ENCODE results near the gene TMEM242. TPM values are rescaled to one million over a fixed set of nuclear protein-coding genes. Genes with fewer than 3 reads are reported as not detected.

The TMEM242 gene
- total and polyA plus RNA-seq, 10 of the 15 experiments (the other 5 are each of a cell fraction or from before 2014, with no cell fraction given) = 2.8 to 9.8 (median 5.5) TPM

GRCh38 chr6:157343732-157344131 lies 20.4 kb upstream of the TMEM242 start (continued):
- TF ChIP-seq BCLAF1 (IDR thresholded peaks at IDR 0.05) (no peak), PAX5 (IDR thresholded peaks at IDR 0.05; ENCODE audit: borderline replicate concordance, low read depth, low read length) (no peak), KAT2A (conservative IDR thresholded peaks at IDR 0.05; ENCODE audit: control insufficient read depth, low read depth, low read length) (no peak), IKZF2 (IDR thresholded peaks at IDR 0.05) (no peak)

DNA sequence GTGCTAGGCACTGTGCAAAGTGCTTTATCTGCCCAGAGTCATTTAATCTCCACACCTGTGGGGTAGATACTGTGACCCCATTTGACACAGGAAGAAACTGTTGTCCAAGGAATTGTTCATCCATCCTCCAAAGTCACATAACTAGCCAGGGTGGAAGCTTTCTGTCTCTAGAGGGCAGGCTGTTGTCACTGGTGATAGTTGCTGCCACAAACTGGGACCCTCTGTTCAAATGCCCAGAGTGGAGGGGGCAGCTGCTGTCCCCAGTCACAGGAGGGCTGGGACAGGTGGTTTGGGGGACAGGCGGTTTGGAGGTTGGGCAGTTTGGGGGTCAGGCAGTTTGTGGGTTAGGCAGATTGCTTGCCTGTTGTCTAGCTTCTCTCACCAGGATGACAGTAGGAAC lies 16.1 kb upstream of the TMEM242 start:
- FAIRE-seq = no peak
- TF ChIP-seq ZNF217 (IDR thresholded peaks at IDR 0.05) = no peak
- no peak for TF ChIP-seq RBBP5 (conservative IDR thresholded peaks at IDR 0.05)
- no peak for TF ChIP-seq NR2C2 (IDR thresholded peaks at IDR 0.05; ENCODE audit: borderline replicate concordance, control insufficient read depth, insufficient read length, low read depth)
- TF ChIP-seq EP300 (IDR thresholded peaks at IDR 0.05; ENCODE audit: borderline replicate concordance in 1 of 2, control insufficient read depth in 1 of 2, low read depth in 2 of 2, low read length in 2 of 2) = no peak
- TF ChIP-seq, protein P1, sequence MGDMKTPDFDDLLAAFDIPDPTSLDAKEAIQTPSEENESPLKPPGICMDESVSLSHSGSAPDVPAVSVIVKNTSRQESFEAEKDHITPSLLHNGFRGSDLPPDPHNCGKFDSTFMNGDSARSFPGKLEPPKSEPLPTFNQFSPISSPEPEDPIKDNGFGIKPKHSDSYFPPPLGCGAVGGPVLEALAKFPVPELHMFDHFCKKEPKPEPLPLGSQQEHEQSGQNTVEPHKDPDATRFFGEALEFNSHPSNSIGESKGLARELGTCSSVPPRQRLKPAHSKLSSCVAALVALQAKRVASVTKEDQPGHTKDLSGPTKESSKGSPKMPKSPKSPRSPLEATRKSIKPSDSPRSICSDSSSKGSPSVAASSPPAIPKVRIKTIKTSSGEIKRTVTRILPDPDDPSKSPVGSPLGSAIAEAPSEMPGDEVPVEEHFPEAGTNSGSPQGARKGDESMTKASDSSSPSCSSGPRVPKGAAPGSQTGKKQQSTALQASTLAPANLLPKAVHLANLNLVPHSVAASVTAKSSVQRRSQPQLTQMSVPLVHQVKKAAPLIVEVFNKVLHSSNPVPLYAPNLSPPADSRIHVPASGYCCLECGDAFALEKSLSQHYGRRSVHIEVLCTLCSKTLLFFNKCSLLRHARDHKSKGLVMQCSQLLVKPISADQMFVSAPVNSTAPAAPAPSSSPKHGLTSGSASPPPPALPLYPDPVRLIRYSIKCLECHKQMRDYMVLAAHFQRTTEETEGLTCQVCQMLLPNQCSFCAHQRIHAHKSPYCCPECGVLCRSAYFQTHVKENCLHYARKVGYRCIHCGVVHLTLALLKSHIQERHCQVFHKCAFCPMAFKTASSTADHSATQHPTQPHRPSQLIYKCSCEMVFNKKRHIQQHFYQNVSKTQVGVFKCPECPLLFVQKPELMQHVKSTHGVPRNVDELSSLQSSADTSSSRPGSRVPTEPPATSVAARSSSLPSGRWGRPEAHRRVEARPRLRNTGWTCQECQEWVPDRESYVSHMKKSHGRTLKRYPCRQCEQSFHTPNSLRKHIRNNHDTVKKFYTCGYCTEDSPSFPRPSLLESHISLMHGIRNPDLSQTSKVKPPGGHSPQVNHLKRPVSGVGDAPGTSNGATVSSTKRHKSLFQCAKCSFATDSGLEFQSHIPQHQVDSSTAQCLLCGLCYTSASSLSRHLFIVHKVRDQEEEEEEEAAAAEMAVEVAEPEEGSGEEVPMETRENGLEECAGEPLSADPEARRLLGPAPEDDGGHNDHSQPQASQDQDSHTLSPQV (IDR thresholded peaks at IDR 0.05) = no peak
- TF ChIP-seq, protein P2, sequence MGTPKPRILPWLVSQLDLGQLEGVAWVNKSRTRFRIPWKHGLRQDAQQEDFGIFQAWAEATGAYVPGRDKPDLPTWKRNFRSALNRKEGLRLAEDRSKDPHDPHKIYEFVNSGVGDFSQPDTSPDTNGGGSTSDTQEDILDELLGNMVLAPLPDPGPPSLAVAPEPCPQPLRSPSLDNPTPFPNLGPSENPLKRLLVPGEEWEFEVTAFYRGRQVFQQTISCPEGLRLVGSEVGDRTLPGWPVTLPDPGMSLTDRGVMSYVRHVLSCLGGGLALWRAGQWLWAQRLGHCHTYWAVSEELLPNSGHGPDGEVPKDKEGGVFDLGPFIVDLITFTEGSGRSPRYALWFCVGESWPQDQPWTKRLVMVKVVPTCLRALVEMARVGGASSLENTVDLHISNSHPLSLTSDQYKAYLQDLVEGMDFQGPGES (IDR thresholded peaks at IDR 0.05) = no peak
- TF ChIP-seq HCFC1 (IDR thresholded peaks at IDR 0.05; ENCODE audit: low read length) = no peak
- no peak for TF ChIP-seq HDAC2 (IDR thresholded peaks at IDR 0.05)
- TF ChIP-seq MXI1 (IDR thresholded peaks at IDR 0.05; ENCODE audit: low read depth, low read length) = no peak

More for the DNA sequence above, 16.1 kb upstream of the TMEM242 start:
- H3K36me3 ChIP-seq (ENCODE audit: control insufficient read depth in 2 of 2, insufficient read depth in 2 of 2, low read length in 1 of 2) = no peaks in the 10 kb centered on the region
- peaks cover 0 to 2% of the 10 kb centered on the region in 2 experiments; a peak in 1 of 4 replicates for H3K27me3 ChIP-seq (replicated peaks in 1 of 2; ENCODE audit: control insufficient read depth in 2 of 2, insufficient read depth in 2 of 2, low read length in 1 of 2)
- no peaks in the 10 kb centered on the region for H3K79me2 ChIP-seq (ENCODE audit: control insufficient read depth, insufficient read depth, low read length)
- POLR2A ChIA-PET = interaction anchor here (1.1 kb wide), 1 partner anchor 40 kb away, joined by 3 read pairs; no protein-coding TSS in a partner anchor
- 21% methylated on average over 1 of the region's 1 CpG for WGBS (ENCODE audit: insufficient coverage, insufficient replicate concordance, low lambda C conversion rate, missing lambda C conversion rate)
- RAD21 ChIA-PET (ENCODE audit: unreplicated experiment) = interaction anchor here (0.7 to 2.1 kb wide), 14 partner anchors 12 to 328 kb away, joined by 3 to 14 read pairs (median 4); no protein-coding TSS in a partner anchor
- in situ Hi-C loops (cut with MboI) = no loop called here
- DNase-seq (ENCODE audit: low read depth, low spot score) (no peak), ATAC-seq (peak; percentile 64)
- no peaks in the 10 kb centered on the region for H3K4me1 ChIP-seq (ENCODE audit: control insufficient read depth, insufficient read depth, low read length)
- no peak overlapping the region for H2AFZ ChIP-seq (ENCODE audit: control insufficient read depth, low read depth, low read length)
- no peak overlapping the region for H3K4me2 ChIP-seq (ENCODE audit: control insufficient read depth, insufficient read depth)
- BruUV-seq (replicated peaks) = no TSS peak
- no peaks in the 10 kb centered on the region for H4K20me1 ChIP-seq (ENCODE audit: control insufficient read depth, insufficient read depth)
- no peak overlapping the region for H3K4me3 ChIP-seq
- no peaks in the 10 kb centered on the region; the same call in 2 of the 3 replicates for H3K9me3 ChIP-seq (replicated peaks; ENCODE audit: control insufficient read depth, insufficient read depth, low read length)
- SMC1A ChIA-PET (ENCODE audit: uncharacterized antibody, unreplicated experiment) = interaction anchor here (0.9 to 9.3 kb wide), 11 partner anchors 15 to 414 kb away, joined by 3 to 60 read pairs (median 7); partner anchors contain the start of gene TMEM242
- H3K9ac ChIP-seq (ENCODE audit: control insufficient read depth, insufficient read depth, low read length) = no peak overlapping the region
- CTCF ChIA-PET = interaction anchor here (0.6 to 11.2 kb wide), 15 partner anchors 14 to 534 kb away, joined by 3 to 104 read pairs (median 5); partner anchors contain the start of gene TMEM242
- intact Hi-C loops (cut with micrococcal nuclease; ENCODE audit: unreplicated experiment) = no loop called here
- no peak overlapping the region for H3K27ac ChIP-seq (ENCODE audit: control insufficient read depth, insufficient read depth)
